A549 treated with Mapracorat at 1 μM for 4 hours (cell line): ENCODE data around the gene OMP. TPM values are rescaled to one million over a fixed set of nuclear protein-coding genes. Genes with fewer than 3 reads are reported as not detected.

ENCODE experiments used
- total RNA-seq: library from RNA; stranded (reverse); fragments of 200-300 nt; extraction: Qiagen RNA extraction; gene quantifications from 5 replicates; pipeline ENCODE4 v1.2.3, GENCODE V29; 2022

Gene OMP
- total RNA-seq, result not detected in 5 replicates

GRCh38 chr11:77102246-77103210 is at the start of gene OMP:
TSS of gene OMP (plus strand) at chr11:77102840. CDS start at chr11:77102840, 0 bp downstream.

GRCh38 chr11:77066229-77067042 is 36.2 kb upstream of the OMP start, which contains the start of gene CAPN5:
TSS of gene CAPN5 (plus strand) at chr11:77066971. CDS start at chr11:77084887, 17,916 bp downstream.

GRCh38 chr11:77127920-77128691 is 25.5 kb downstream of the OMP start, which contains the start of gene MYO7A:
TSS of gene MYO7A (plus strand) at chr11:77128246. CDS start at chr11:77130635, 2,389 bp downstream.

Other genes with a start within 250 kb of the OMP start
- gene ACER3, start 241.9 kb upstream of the OMP start, total RNA-seq, result 13.4 to 20.9 TPM (median 17.2 TPM) in 5 replicates
- 0.43 to 0.95 TPM (median 0.71 TPM) in 5 replicates for gene B3GNT6, start 68.4 kb upstream of the OMP start, total RNA-seq
- gene CAPN5, start 35.9 kb upstream of the OMP start, total RNA-seq, result 5.8 to 11.9 TPM (median 8.2 TPM) in 5 replicates
- 1.2 to 1.6 TPM (median 1.3 TPM) in 5 replicates for gene MYO7A, start 25.4 kb downstream of the OMP start, total RNA-seq
- gene GDPD4, start 198.8 kb downstream of the OMP start, total RNA-seq, result not detected in 5 replicates